Progenitor cell of endocrine pancreas (in vitro differentiated cells): Measurements from ENCODE around the gene NFE2L3. TPM values are rescaled to one million over a fixed set of nuclear protein-coding genes. Genes with fewer than 3 reads are reported as not detected.

Experiments used
- DNase-seq: peaks from one replicate; pipeline ENCODE4 v3.0.0; 2021; ENCODE audit warnings: low spot score; ENCODE audit not compliant: unreplicated experiment
- H3K27ac Mint-ChIP-seq: 2 replicates; pipeline ENCODE4 v1.8.0; 2021; ENCODE audit warnings: mild to moderate bottlenecking, moderate library complexity, mixed read lengths
- H3K27me3 Mint-ChIP-seq: 2 replicates; pipeline ENCODE4 v1.8.0; 2021; ENCODE audit warnings: mixed read lengths
- H3K36me3 Mint-ChIP-seq: 2 replicates; pipeline ENCODE4 v1.8.0; 2022; ENCODE audit warnings: mixed read lengths; ENCODE audit not compliant: insufficient read depth
- H3K4me1 Mint-ChIP-seq: 2 replicates; pipeline ENCODE4 v1.8.0; 2021; ENCODE audit warnings: low read depth, mixed read lengths
- H3K4me3 Mint-ChIP-seq: 2 replicates; pipeline ENCODE4 v1.8.0; 2021; ENCODE audit warnings: low read depth, mild to moderate bottlenecking, moderate library complexity, mixed read lengths
- H3K9me3 Mint-ChIP-seq: 2 replicates; pipeline ENCODE4 v1.8.0; 2021; ENCODE audit warnings: low read depth, mixed read lengths
- total RNA-seq: library from RNA; stranded (reverse); gene quantifications from 2 replicates; pipeline ENCODE4 v1.2.1, GENCODE V29; 2021
- TF ChIP-seq, protein P1 (sequence below): fragments of 200-600 bp; sonication (generic); IDR thresholded peaks from one replicate; pipeline ENCODE4 v1.5.0; 2021; ENCODE audit warnings: antibody characterized with exemption, mild to moderate bottlenecking; ENCODE audit not compliant: unreplicated experiment

NFE2L3 gene
- total RNA-seq, 1 donor from 2014 or later: 28.0 TPM

DNA sequence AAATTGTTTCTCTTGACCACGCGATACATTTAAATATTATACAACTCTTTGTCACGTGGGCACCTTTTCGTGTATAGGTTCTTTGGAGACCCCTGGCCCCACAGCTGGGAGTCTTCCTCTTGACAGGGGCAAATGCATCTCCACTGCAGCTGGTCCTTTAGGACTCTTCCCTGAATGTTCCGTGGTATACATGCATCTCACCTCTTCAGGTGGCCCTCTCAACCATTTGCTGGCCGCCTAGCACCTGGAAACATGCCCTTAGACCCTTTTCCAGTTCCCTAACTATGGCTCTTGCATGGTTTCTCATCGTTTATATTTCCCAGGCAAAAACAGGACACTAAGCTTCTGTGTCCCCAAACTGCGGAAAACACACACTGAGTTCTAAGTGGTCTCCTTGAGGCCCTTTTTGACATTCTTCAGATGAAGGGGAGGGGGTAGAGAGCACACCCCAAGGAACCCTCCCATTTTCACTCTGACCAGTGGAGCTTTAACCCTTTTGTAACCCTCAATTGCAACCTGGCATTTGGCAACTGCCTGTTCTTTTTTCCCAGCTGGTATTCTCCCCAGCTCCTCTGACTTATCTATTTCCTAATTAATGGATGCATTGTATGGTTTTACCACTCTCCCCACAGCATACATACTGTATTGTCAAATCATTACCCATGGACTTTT, 28.0 kb downstream of the NFE2L3 start:
- peaks cover 18% of the 10 kb centered on the region for H3K4me1 Mint-ChIP-seq
- TF ChIP-seq, protein P1, sequence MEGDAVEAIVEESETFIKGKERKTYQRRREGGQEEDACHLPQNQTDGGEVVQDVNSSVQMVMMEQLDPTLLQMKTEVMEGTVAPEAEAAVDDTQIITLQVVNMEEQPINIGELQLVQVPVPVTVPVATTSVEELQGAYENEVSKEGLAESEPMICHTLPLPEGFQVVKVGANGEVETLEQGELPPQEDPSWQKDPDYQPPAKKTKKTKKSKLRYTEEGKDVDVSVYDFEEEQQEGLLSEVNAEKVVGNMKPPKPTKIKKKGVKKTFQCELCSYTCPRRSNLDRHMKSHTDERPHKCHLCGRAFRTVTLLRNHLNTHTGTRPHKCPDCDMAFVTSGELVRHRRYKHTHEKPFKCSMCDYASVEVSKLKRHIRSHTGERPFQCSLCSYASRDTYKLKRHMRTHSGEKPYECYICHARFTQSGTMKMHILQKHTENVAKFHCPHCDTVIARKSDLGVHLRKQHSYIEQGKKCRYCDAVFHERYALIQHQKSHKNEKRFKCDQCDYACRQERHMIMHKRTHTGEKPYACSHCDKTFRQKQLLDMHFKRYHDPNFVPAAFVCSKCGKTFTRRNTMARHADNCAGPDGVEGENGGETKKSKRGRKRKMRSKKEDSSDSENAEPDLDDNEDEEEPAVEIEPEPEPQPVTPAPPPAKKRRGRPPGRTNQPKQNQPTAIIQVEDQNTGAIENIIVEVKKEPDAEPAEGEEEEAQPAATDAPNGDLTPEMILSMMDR: no peak
- no peak overlapping the region for H3K4me3 Mint-ChIP-seq
- H3K36me3 Mint-ChIP-seq: peaks cover 13% of the 10 kb centered on the region
- no peaks in the 10 kb centered on the region for H3K9me3 Mint-ChIP-seq
- DNase-seq: no peak
- no peaks in the 10 kb centered on the region for H3K27me3 Mint-ChIP-seq
- H3K27ac Mint-ChIP-seq: peak overlapping the region; percentile 19

DNA sequence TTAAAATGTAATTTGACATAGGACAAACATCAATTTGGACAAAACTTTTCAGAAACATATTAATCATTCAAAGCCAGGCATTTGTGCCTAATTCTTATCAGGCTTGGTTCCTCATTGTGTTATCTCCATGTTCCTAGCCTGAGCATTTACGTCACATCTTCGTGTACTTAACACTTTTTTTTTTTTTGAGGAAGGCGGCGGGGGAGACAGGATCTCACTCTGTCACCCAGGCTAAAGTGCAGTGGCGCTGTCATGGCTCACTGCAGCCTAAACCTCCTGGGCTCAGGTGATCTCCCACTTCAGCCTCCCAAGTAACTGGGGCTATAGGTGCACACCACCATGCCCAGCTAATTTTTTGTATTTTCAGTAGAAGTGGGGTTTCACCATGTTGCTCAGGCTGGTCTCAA, 28.8 kb downstream of the NFE2L3 start:
- DNase-seq: no peak
- Mint-ChIP-seq H3K4me3 (no peak overlapping the region), H3K36me3 (peaks cover 20% of the 10 kb centered on the region), H3K9me3 (no peaks in the 10 kb centered on the region), H3K27ac (peak overlapping the region; percentile 19), H3K27me3 (no peaks in the 10 kb centered on the region), H3K4me1 (peaks cover 18% of the 10 kb centered on the region)
- TF ChIP-seq, protein P1: no peak

DNA sequence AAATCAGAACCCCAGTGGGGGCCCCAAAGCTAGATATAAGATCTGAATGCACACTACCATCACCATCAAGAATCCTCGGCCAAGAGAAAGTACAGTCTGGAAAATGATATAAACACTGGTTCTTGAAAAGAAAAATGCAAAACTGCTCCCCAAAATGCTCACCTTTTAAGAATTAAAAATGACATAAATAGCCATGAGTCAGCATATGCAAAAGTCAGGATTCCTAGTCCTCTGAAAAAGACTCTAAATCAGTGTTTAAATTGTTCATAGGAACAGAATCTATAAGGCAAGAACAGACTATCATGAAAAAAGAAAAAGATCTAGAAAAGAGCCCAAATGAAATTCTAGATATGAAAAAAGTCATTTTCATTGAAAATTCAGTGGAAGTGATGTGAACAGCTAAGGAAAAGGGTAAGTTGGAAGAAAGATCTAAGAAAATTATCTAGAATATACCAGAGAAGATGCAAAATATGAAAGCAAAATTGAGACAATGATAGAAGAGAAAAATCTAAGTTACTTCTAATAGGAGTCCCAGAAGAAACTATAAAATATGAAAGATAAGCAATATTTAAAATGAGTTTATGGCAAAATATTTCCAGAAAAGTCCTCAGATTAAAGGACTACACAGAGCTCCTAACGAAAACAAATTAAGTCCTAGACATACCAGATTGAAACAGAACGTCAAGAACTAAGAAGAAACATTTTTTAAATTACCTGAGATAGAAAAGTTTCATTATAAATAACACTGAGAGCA, 29.7 kb downstream of the NFE2L3 start:
- no peak overlapping the region for H3K4me3 Mint-ChIP-seq
- TF ChIP-seq, protein P1: no peak
- H3K4me1 Mint-ChIP-seq: peaks cover 20% of the 10 kb centered on the region
- H3K36me3 Mint-ChIP-seq: peaks cover 20% of the 10 kb centered on the region
- no peak for DNase-seq
- peak overlapping the region; percentile 67 for H3K27ac Mint-ChIP-seq
- no peaks in the 10 kb centered on the region for H3K27me3 Mint-ChIP-seq
- H3K9me3 Mint-ChIP-seq: no peaks in the 10 kb centered on the region

DNA sequence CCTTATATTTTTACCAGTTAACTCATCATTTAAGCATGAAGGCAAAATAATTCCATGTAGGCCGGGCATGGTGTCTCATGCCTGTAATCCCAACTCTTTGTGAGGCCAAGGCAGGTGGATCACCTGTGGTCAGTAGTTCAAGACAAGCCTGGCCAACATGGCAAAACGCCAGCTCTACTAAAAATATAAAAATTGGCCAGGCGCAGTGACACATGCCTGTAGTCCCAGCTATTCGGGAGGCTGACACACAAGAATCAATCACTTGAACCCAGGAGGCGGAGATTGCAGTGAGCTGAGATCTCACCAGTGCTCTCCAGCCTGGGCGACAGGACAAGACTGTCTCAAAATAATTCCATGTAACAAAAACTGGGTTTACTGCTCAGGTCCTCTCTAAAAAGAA, 30.3 kb downstream of the NFE2L3 start:
- Mint-ChIP-seq H3K36me3 (peaks cover 19% of the 10 kb centered on the region), H3K9me3 (no peaks in the 10 kb centered on the region), H3K4me3 (no peak overlapping the region), H3K27ac (peak overlapping the region; percentile 33), H3K27me3 (no peaks in the 10 kb centered on the region), H3K4me1 (peaks cover 20% of the 10 kb centered on the region)
- no peak for DNase-seq
- TF ChIP-seq, protein P1: no peak

DNA sequence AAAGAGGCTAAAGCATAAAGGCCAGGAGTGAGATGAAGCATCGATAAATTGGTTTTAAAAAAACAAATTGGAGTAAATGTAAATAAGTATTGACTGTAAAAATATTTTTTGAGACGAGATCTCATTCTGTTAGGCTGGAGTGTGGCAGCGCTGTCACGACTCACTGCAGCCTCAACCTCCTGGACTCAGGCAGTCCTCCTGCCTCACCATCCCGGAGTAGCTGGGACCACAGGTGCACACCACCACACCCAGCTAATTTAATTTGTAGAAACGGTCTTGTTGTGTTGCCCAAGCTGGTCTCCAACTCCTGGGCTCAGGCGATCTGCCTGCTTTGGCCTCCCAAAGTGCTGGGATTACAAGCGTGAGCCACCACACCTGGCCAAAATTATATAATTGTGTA, 30.7 kb downstream of the NFE2L3 start:
- TF ChIP-seq, protein P1: no peak
- peaks cover 20% of the 10 kb centered on the region for H3K4me1 Mint-ChIP-seq
- H3K9me3 Mint-ChIP-seq: no peaks in the 10 kb centered on the region
- peak overlapping the region; percentile 33 for H3K27ac Mint-ChIP-seq
- H3K4me3 Mint-ChIP-seq: no peak overlapping the region
- H3K27me3 Mint-ChIP-seq: no peaks in the 10 kb centered on the region
- H3K36me3 Mint-ChIP-seq: peaks cover 18% of the 10 kb centered on the region
- no peak for DNase-seq
